Adrenal gland (tissue), 12 donors: ENCODE data around the gene CT45A5. TPM values are rescaled to one million over a fixed set of nuclear protein-coding genes. Genes with fewer than 3 reads are reported as not detected.
"Not testable (repeated sequence)": the region's sequence is repeated elsewhere in the genome, so short reads cannot be mapped to it uniquely, and the experiment has no call there.

ENCODE experiments used
- DNase-seq, 7 donors: peaks; one replicate each; pipeline ENCODE4 v3.0.0-alpha.2; 2019 to 2020
- H3K27ac ChIP-seq, 5 donors: fragments of 200-600 bp; sonication (generic) in 4 of 5; 1 replicate in 3 of 5; 2 replicates in 2 of 5; pipeline versions ENCODE4 v1.5.1 to v1.8.0; 2016 to 2020; ENCODE audit warnings: mild to moderate bottlenecking in 1 of 5
- H3K27me3 ChIP-seq: fragments of 200-600 bp; 2 replicates; pipeline ENCODE4 v1.8.0; 2021
- H3K36me3 ChIP-seq, 2 donors: fragments of 200-600 bp; replicated peaks in 1 of 2; 1 replicate in 1 of 2; 2 replicates in 1 of 2; pipeline versions ENCODE4 v1.5.1 to v1.8.0; 2018 to 2022
- H3K4me1 ChIP-seq, 2 donors: fragments of 200-600 bp; replicated peaks in 1 of 2; 1 replicate in 1 of 2; 2 replicates in 1 of 2; pipeline versions ENCODE4 v1.5.1 to v1.8.0; 2018 to 2021
- H3K4me3 ChIP-seq, 4 donors: fragments of 200-600 bp; sonication (generic) in 3 of 4; one replicate each; pipeline ENCODE4 v1.5.1; 2016 to 2018
- H3K9me3 ChIP-seq, 3 donors: fragments of 200-600 bp; sonication (generic) in 1 of 3; replicated peaks in 1 of 3; 1 replicate in 2 of 3; 2 replicates in 1 of 3; pipeline versions ENCODE4 v1.5.1 to v1.8.0; 2016 to 2021
- POLR2A ChIP-seq, 2 donors: fragments of 450-650 bp; IDR thresholded peaks; one replicate each; pipeline ENCODE4 v1.6.1; 2017; ENCODE audit warnings: antibody characterized with exemption in 2 of 2, mild to moderate bottlenecking in 2 of 2, moderate library complexity in 1 of 2
- WGBS, 4 donors: extraction: QIAGEN DNeasy Blood & Tissue Kit in 2 of 4; methylation state at CpG; one replicate each; pipeline versions ENCODE4 v1.1.5 to v1.1.7; 2013 to 2017; 5-methylcytosine and 5-hydroxymethylcytosine counted together
- intact Hi-C, 2 donors: fragments of 100-400 bp; cut with DNase I; formaldehyde crosslinking; loops; one replicate each; pipeline versions ENCODE4 v1.14.1 to v1.15.0; 2022 to 2023
- polyA plus RNA-seq, 3 donors: library from polyadenylated mRNA; stranded (reverse); fragments of 200-250 nt in 2 of 3; fragments of 350-450 nt in 1 of 3; fragmentation: Illumina TruSeq in 1 of 3; extraction: RNeasy Lipid Tissue Mini Kit (QIAGEN cat#74804) in 1 of 3; gene quantifications; one replicate each; pipeline ENCODE4 v1.2.3, GENCODE V29; 2013 to 2014
- total RNA-seq, 9 donors: library from RNA; depleted of rRNA in 4 of 9; stranded (reverse); fragments of >200 nt in 4 of 9; fragments of 120-200 nt in 1 of 9; fragmentation: NEBNext Ultra II Directional in 1 of 9; extraction: Animal tissue kit (Norgen Biotek cat#: 25700) in 1 of 9; gene quantifications; one replicate each; pipeline versions ENCODE4 v1.1.0 to v1.2.4, GENCODE V29; 2013 to 2023
- TF ChIP-seq, protein P1 (sequence below), 6 experiments: fragments of 450-650 bp in 4 of 6; fragments of 200-600 bp in 2 of 6; sonication (generic) in 1 of 6; IDR thresholded peaks; 1 replicate in 5 of 6; 2 replicates in 1 of 6; pipeline versions ENCODE4 v1.5.1 to v1.8.0; 2016 to 2021; ENCODE audit warnings: antibody characterized with exemption in 6 of 6, mild to moderate bottlenecking in 2 of 6, moderate library complexity in 1 of 6
- donor health status: healthy with polysubstance abuse.
- donor health status: Bipolar disorder and iron deficiency.
- donor health status: DM: yes; HTN: yes; CAD: no.
- donor health status: DM: no; HTN: no; CAD: no.
- donor health status: DM: no; HTN: no; CAD: no.
- donor health status: DM: yes; HTN: yes; CAD: no.

Gene CT45A5
- total and polyA plus RNA-seq, 12 donors: not detected

DNA sequence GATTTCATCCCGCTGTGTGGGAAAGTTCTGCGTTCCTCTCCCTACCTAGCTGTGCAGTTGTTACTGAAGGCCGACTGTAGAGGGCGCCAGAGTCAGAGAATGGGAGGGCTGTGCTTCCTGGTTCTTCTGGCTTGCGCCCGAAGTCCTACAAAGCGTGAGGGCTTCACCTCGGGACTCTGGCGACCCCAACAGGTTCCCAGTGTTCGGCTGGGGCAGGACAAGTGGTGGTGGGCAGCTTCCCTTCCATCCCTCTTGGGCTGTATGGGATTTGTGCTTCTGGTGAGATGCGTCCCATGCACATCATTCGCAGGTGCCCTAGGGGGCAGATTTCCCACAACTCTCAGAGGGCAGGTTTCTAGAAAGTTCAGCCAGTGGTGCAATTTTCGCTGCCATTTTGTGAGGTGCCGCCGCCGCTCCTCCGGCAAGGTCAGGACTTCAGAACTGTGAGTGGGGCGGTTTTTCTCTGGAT is 44.6 kb downstream of the CT45A5 start:
- intact Hi-C loops: no loop called here
- H3K27me3 ChIP-seq: no peaks in the 10 kb centered on the region
- H3K36me3 ChIP-seq: no peaks in the 10 kb centered on the region
- 53 to 90% (median 61%) methylated on average over 7 to 18 of the region's 18 CpGs for WGBS, 4 donors
- no peak overlapping the region for H3K27ac ChIP-seq
- H3K4me1 ChIP-seq: no peaks in the 10 kb centered on the region
- no peaks in the 10 kb centered on the region for H3K9me3 ChIP-seq
- no peak for TF ChIP-seq POLR2A (IDR thresholded peaks at IDR 0.05)
- TF ChIP-seq, protein P1, sequence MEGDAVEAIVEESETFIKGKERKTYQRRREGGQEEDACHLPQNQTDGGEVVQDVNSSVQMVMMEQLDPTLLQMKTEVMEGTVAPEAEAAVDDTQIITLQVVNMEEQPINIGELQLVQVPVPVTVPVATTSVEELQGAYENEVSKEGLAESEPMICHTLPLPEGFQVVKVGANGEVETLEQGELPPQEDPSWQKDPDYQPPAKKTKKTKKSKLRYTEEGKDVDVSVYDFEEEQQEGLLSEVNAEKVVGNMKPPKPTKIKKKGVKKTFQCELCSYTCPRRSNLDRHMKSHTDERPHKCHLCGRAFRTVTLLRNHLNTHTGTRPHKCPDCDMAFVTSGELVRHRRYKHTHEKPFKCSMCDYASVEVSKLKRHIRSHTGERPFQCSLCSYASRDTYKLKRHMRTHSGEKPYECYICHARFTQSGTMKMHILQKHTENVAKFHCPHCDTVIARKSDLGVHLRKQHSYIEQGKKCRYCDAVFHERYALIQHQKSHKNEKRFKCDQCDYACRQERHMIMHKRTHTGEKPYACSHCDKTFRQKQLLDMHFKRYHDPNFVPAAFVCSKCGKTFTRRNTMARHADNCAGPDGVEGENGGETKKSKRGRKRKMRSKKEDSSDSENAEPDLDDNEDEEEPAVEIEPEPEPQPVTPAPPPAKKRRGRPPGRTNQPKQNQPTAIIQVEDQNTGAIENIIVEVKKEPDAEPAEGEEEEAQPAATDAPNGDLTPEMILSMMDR (IDR thresholded peaks at IDR 0.05): peak in 3 of 6 experiments; percentile 10 to 20 (median 18)
- peak in 3 of 7 donors; percentile 2 to 32 (median 22) for DNase-seq
- H3K4me3 ChIP-seq: no peak overlapping the region

DNA sequence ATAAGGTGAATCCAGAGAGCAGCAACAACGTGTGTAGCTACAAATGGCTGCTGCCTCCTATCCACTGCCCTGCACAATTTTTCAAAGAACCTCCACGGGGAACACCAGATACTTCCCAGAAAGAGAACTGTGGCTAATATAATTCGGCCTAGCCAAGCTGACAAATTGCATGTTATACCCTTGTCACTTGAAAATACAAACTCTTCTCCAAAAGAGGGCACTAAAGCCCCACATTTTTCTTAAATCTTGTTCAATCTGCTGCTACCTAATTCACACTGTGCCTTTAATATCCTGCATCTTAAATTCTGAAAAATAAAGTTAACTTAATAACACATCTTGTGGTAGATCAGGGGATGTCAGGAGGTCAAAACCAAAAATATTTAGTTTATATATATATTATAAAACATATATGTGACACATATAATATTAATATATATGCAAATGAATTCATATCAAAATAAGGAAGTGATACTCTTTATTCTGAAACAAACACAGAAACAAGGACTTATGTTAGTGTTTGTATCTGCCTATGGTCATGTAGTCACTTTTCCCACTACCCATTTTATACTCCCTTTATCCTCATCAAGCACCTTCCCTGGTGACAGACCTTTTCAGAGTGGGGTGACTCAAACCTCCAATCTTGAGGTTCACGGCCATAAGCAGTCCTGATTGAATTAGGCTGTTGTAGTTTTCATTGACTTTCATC is 47.8 kb downstream of the CT45A5 start:
- Histone ChIP-seq H3K4me3 (no peak overlapping the region), H3K27ac (no peak overlapping the region), H3K27me3 (no peaks in the 10 kb centered on the region), H3K4me1 (no peaks in the 10 kb centered on the region), H3K9me3 (no peaks in the 10 kb centered on the region), H3K36me3 (no peaks in the 10 kb centered on the region)
- TF ChIP-seq POLR2A (IDR thresholded peaks at IDR 0.05): no peak
- TF ChIP-seq, protein P1 (IDR thresholded peaks at IDR 0.05): no peak
- no peak for DNase-seq
- intact Hi-C loops: no loop called here
- WGBS, 4 donors: 29 to 48% (median 37%) methylated on average over 4 of the region's 4 CpGs

GRCh38 chrX:135734666-135735065 is 50.6 kb downstream of the CT45A5 start:
- intact Hi-C loops, H3K4me3 ChIP-seq, DNase-seq, H3K27me3 ChIP-seq, H3K36me3 ChIP-seq, H3K4me1 ChIP-seq, H3K27ac ChIP-seq, H3K9me3 ChIP-seq: not testable (repeated sequence)
- WGBS, 4 donors: 55 to 79% (median 70%) methylated on average over 5 of the region's 5 CpGs

Other genes with a start within 250 kb of the CT45A5 start
- gene CT45A1, start 71.9 kb downstream of the CT45A5 start, total RNA-seq: not detected
- not detected for gene CT45A1, start 71.9 kb downstream of the CT45A5 start, polyA plus RNA-seq
- not detected for gene CT45A3, start 17.3 kb downstream of the CT45A5 start, total RNA-seq
- gene CT45A3, start 17.3 kb downstream of the CT45A5 start, polyA plus RNA-seq: not detected
- gene CT45A6, start 17.3 kb upstream of the CT45A5 start, total RNA-seq: not detected
- not detected for gene CT45A6, start 17.3 kb upstream of the CT45A5 start, polyA plus RNA-seq
- not detected for gene CT45A2, start 34.5 kb upstream of the CT45A5 start, total RNA-seq
- gene CT45A2, start 34.5 kb upstream of the CT45A5 start, polyA plus RNA-seq: not detected
- gene CT45A7, start 51.8 kb upstream of the CT45A5 start, total RNA-seq: not detected
- gene CT45A7, start 51.8 kb upstream of the CT45A5 start, polyA plus RNA-seq: not detected
- gene CT45A8, start 69.0 kb upstream of the CT45A5 start, total RNA-seq: not detected
- not detected for gene CT45A8, start 69.0 kb upstream of the CT45A5 start, polyA plus RNA-seq
- gene CT45A9, start 86.3 kb upstream of the CT45A5 start, total RNA-seq: not detected
- gene CT45A9, start 86.3 kb upstream of the CT45A5 start, polyA plus RNA-seq: not detected
- not detected for gene CT45A10, start 107.9 kb upstream of the CT45A5 start, total RNA-seq
- not detected for gene CT45A10, start 107.9 kb upstream of the CT45A5 start, polyA plus RNA-seq
- not detected for gene SAGE1, start 108.2 kb upstream of the CT45A5 start, total RNA-seq
- under 1 TPM in 1 of 3 donors, not detected in 2; 0.03 TPM for gene SAGE1, start 108.2 kb upstream of the CT45A5 start, polyA plus RNA-seq
- gene MMGT1, start 188.5 kb upstream of the CT45A5 start, total RNA-seq: 10 to 100 TPM in 8 of 9 donors, 1 to 10 TPM in 1; 8.2 to 23.5 (median 13.6) TPM
- gene MMGT1, start 188.5 kb upstream of the CT45A5 start, polyA plus RNA-seq: 10 to 100 TPM in 1 of 3 donors, 1 to 10 TPM in 2; 1.4 to 20.7 (median 2.9) TPM
- gene SLC9A6, start 199.9 kb upstream of the CT45A5 start, total RNA-seq: 10 to 100 TPM; 12.4 to 36.2 (median 16.4) TPM
- 10 to 100 TPM in 2 of 3 donors, 1 to 10 TPM in 1; 10.0 to 17.2 (median 10.0) TPM for gene SLC9A6, start 199.9 kb upstream of the CT45A5 start, polyA plus RNA-seq